H9 (cell line): ENCODE measurements around the gene FSTL4. TPM values are rescaled to one million over a fixed set of nuclear protein-coding genes. Genes with fewer than 3 reads are reported as not detected.

ENCODE experiments used
- DNase-seq: peaks from one replicate; pipeline ENCODE4 v3.0.0-alpha.2; 2017
- H2AFZ ChIP-seq: one replicate; pipeline ENCODE4 v1.6.1; 2013; ENCODE audit warnings: mild to moderate bottlenecking, low read length, control low read depth, moderate library complexity
- H2AK5ac ChIP-seq: 2 replicates; pipeline ENCODE4 v1.6.1; 2013; ENCODE audit warnings: low read length, control low read depth, mixed read lengths; ENCODE audit not compliant: insufficient read length
- H2BK120ac ChIP-seq: one replicate; pipeline ENCODE4 v1.6.1; 2013; ENCODE audit warnings: low read depth, mild to moderate bottlenecking, low read length, control low read depth, inconsistent platforms; ENCODE audit not compliant: poor library complexity, severe bottlenecking
- H2BK12ac ChIP-seq: 2 replicates; pipeline ENCODE4 v1.6.1; 2013; ENCODE audit warnings: low read length, control low read depth, mixed read lengths, low read depth; ENCODE audit not compliant: insufficient read length
- H2BK15ac ChIP-seq: 2 replicates; pipeline ENCODE4 v1.6.1; 2013; ENCODE audit warnings: low read depth, low read length, control low read depth
- H2BK20ac ChIP-seq: one replicate; pipeline ENCODE4 v1.6.1; 2013; ENCODE audit warnings: low read depth, mild to moderate bottlenecking, low read length, control low read depth, inconsistent platforms; ENCODE audit not compliant: poor library complexity, severe bottlenecking
- H2BK5ac ChIP-seq: 2 replicates; pipeline ENCODE4 v1.6.1; 2013; ENCODE audit warnings: low read length, control low read depth, mixed read lengths; ENCODE audit not compliant: insufficient read length
- H3K14ac ChIP-seq: 2 replicates; pipeline ENCODE4 v1.6.1; 2013; ENCODE audit warnings: low read length, control low read depth; ENCODE audit not compliant: insufficient read depth
- H3K18ac ChIP-seq: 2 replicates; pipeline ENCODE4 v1.6.1; 2013; ENCODE audit warnings: low read depth, mild to moderate bottlenecking, mixed read lengths, low read length, control low read depth; ENCODE audit not compliant: insufficient read length
- H3K23ac ChIP-seq: 2 replicates; pipeline ENCODE4 v1.6.1; 2013; ENCODE audit warnings: low read length, control low read depth, mixed read lengths, low read depth; ENCODE audit not compliant: insufficient read length
- H3K23me2 ChIP-seq: 2 replicates; pipeline ENCODE4 v1.6.1; 2013; ENCODE audit warnings: low read depth, mild to moderate bottlenecking, mixed read lengths, low read length, control low read depth; ENCODE audit not compliant: insufficient read length, poor library complexity, severe bottlenecking
- H3K27ac ChIP-seq: 2 replicates; pipeline ENCODE4 v1.5.1; 2013; ENCODE audit warnings: low read length, control low read depth, mixed read lengths, low read depth; ENCODE audit not compliant: insufficient read length
- H3K27me3 ChIP-seq: 2 replicates; pipeline ENCODE4 v1.6.1; 2013; ENCODE audit warnings: low read length, control low read depth, inconsistent platforms; ENCODE audit not compliant: insufficient read depth
- H3K4ac ChIP-seq: 2 replicates; pipeline ENCODE4 v1.6.1; 2013; ENCODE audit warnings: low read depth, mild to moderate bottlenecking, control low read depth, inconsistent platforms, low read length, moderate library complexity
- H3K4me1 ChIP-seq: 2 replicates; pipeline ENCODE4 v1.6.1; 2013; ENCODE audit warnings: low read length, control low read depth, inconsistent platforms; ENCODE audit not compliant: insufficient read depth
- H3K4me2 ChIP-seq: 2 replicates; pipeline ENCODE4 v1.6.1; 2013; ENCODE audit warnings: low read length, control low read depth, mixed read lengths; ENCODE audit not compliant: insufficient read length, insufficient read depth
- H3K56ac ChIP-seq: 2 replicates; pipeline ENCODE4 v1.6.1; 2013; ENCODE audit warnings: low read depth, mild to moderate bottlenecking, mixed read lengths, low read length, control low read depth; ENCODE audit not compliant: insufficient read length
- H3K79me1 ChIP-seq: 2 replicates; pipeline ENCODE4 v1.6.1; 2013; ENCODE audit warnings: low read depth, mild to moderate bottlenecking, moderate library complexity, low read length, control low read depth, inconsistent platforms; ENCODE audit not compliant: insufficient read depth, poor library complexity, severe bottlenecking
- H3K79me2 ChIP-seq: 2 replicates; pipeline ENCODE4 v1.6.1; 2013; ENCODE audit warnings: low read length, control low read depth, inconsistent platforms; ENCODE audit not compliant: insufficient read depth
- H3K9ac ChIP-seq: 2 replicates; pipeline ENCODE4 v1.6.1; 2013; ENCODE audit warnings: low read length, control low read depth, mixed read lengths; ENCODE audit not compliant: insufficient read length; ENCODE audit errors: extremely low read depth
- H3K9me3 ChIP-seq: one replicate; pipeline ENCODE4 v1.6.1; 2013; ENCODE audit warnings: low read depth, low read length, inconsistent platforms; ENCODE audit not compliant: control insufficient read depth
- H3T11ph ChIP-seq: one replicate; pipeline ENCODE4 v1.6.1; 2013; ENCODE audit warnings: mild to moderate bottlenecking, low read length, control low read depth, inconsistent platforms
- H4K20me1 ChIP-seq: one replicate; pipeline ENCODE4 v1.6.1; 2013; ENCODE audit not compliant: control insufficient read depth, insufficient read length, insufficient read depth
- H4K5ac ChIP-seq: 2 replicates; pipeline ENCODE4 v1.6.1; 2013; ENCODE audit warnings: low read depth, mild to moderate bottlenecking, mixed read lengths, low read length, control low read depth; ENCODE audit not compliant: insufficient read length
- H4K8ac ChIP-seq: replicated peaks from 2 replicates; pipeline ENCODE4 v1.6.1; 2013; ENCODE audit warnings: low read length, control low read depth, mixed read lengths, low read depth; ENCODE audit not compliant: insufficient read length
- H4K91ac ChIP-seq: 2 replicates; pipeline ENCODE4 v1.6.1; 2013; ENCODE audit warnings: low read depth, mild to moderate bottlenecking, moderate library complexity, mixed read lengths, low read length, control low read depth; ENCODE audit not compliant: insufficient read length
- H3K27ac Mint-ChIP-seq, 3 experiments: 2 replicates in 2 of 3; 3 replicates in 1 of 3; pipeline ENCODE4 v1.8.0; 2020 to 2021; ENCODE audit warnings: mixed read lengths in 3 of 3, mild to moderate bottlenecking in 1 of 3, moderate library complexity in 1 of 3
- H3K27me3 Mint-ChIP-seq: 2 replicates; pipeline ENCODE4 v1.8.0; 2021; ENCODE audit warnings: low read depth, mild to moderate bottlenecking, moderate library complexity, mixed read lengths
- H3K36me3 Mint-ChIP-seq, 3 experiments: 2 replicates in 2 of 3; 3 replicates in 1 of 3; pipeline ENCODE4 v1.8.0; 2020 to 2021; ENCODE audit warnings: low read depth in 3 of 3, mixed read lengths in 3 of 3; ENCODE audit not compliant: insufficient read depth in 1 of 3
- H3K4me1 Mint-ChIP-seq, 2 experiments: 2 replicates each; pipeline ENCODE4 v1.8.0; 2020; ENCODE audit warnings: mixed read lengths in 2 of 2
- H3K4me3 Mint-ChIP-seq, 2 experiments: 2 replicates in 1 of 2; 3 replicates in 1 of 2; pipeline ENCODE4 v1.8.0; 2020 to 2021; ENCODE audit warnings: mild to moderate bottlenecking in 2 of 2, mixed read lengths in 2 of 2, moderate library complexity in 1 of 2
- H3K9me3 Mint-ChIP-seq, 2 experiments: 2 replicates in 1 of 2; 3 replicates in 1 of 2; pipeline ENCODE4 v1.8.0; 2020; ENCODE audit warnings: mild to moderate bottlenecking in 2 of 2, mixed read lengths in 2 of 2, moderate library complexity in 1 of 2
- CTCF ChIP-seq: fragments of 200-600 bp; sonication (generic); conservative IDR thresholded peaks from 3 replicates; pipeline ENCODE4 v1.8.0; 2021; ENCODE audit warnings: antibody characterized with exemption, mild to moderate bottlenecking
- WGBS: extraction: QIAGEN DNeasy Blood & Tissue Kit; methylation state at CpG from one replicate; pipeline ENCODE4 v1.1.7; 2013; ENCODE audit warnings: missing lambda C conversion rate, low lambda C conversion rate, mixed read lengths; ENCODE audit not compliant: insufficient read length; ENCODE audit errors: extremely low coverage; 5-methylcytosine and 5-hydroxymethylcytosine counted together
- total RNA-seq: library from RNA; stranded (reverse); gene quantifications from 2 replicates; pipeline ENCODE4 v1.2.1, GENCODE V29; 2021

FSTL4 gene
- total RNA-seq, 1 experiment from 2014 or later: 5.7 TPM

GRCh38 chr5:133496631-133497030 is 115.7 kb downstream of the FSTL4 start:
- H3K36me3 Mint-ChIP-seq: no peaks in the 10 kb centered on the region
- Histone ChIP-seq H4K8ac (no peak overlapping the region), H3K27ac (no peak overlapping the region), H3K9me3 (no peaks in the 10 kb centered on the region), H2AFZ (no peak overlapping the region), H3K4me2 (no peak overlapping the region), H2BK120ac (no peak overlapping the region), H2BK15ac (no peak overlapping the region), H3K14ac (no peak overlapping the region; the same call in 1 of the 2 replicates), H3K23me2 (no peaks in the 10 kb centered on the region), H3K27me3 (no peaks in the 10 kb centered on the region), H4K20me1 (no peaks in the 10 kb centered on the region), H3K4me1 (no peaks in the 10 kb centered on the region), H2BK12ac (no peak overlapping the region), H2BK5ac (no peak overlapping the region), H4K91ac (no peak overlapping the region), H3K23ac (no peak overlapping the region), H3K9ac (no peak overlapping the region), H3K56ac (no peak overlapping the region), H3K4ac (no peak overlapping the region), H3K18ac (no peak overlapping the region), H4K5ac (no peak overlapping the region), H3K79me2 (no peaks in the 10 kb centered on the region), H3T11ph (no peak overlapping the region), H2AK5ac (no peak overlapping the region), H2BK20ac (no peak overlapping the region), H3K79me1 (no peaks in the 10 kb centered on the region)
- no peak for DNase-seq
- no peaks in the 10 kb centered on the region for H3K4me1 Mint-ChIP-seq
- peak overlapping the region in 1 of 3 experiments; percentile 79; a peak in 1 of 7 replicates for H3K27ac Mint-ChIP-seq
- WGBS: no CpG with 5 or more reads among the region's 7 CpGs
- no peaks in the 10 kb centered on the region; the same call in none of the 2 replicates for H3K27me3 Mint-ChIP-seq
- H3K9me3 Mint-ChIP-seq: no peaks in the 10 kb centered on the region; a peak in 1 of 5 replicates
- no peak for TF ChIP-seq CTCF
- H3K4me3 Mint-ChIP-seq: no peak overlapping the region
